HG03354 (cell line): ENCODE measurements around the gene HNRNPA0.
A peak's percentile ranks its signal among the peaks of the same experiment; 100 is the strongest.
"Not testable (repeated sequence)": the region's sequence is repeated elsewhere in the genome, so short reads cannot be mapped to it uniquely, and the experiment has no call there.

Source experiments
- ATAC-seq: cut with Tn5 transposase; IDR thresholded peaks from one replicate; pipeline ENCODE4 v1.9.1; 2021; ENCODE audit warnings: mild to moderate bottlenecking; ENCODE audit not compliant: unreplicated experiment, poor library complexity, severe bottlenecking

HNRNPA0 gene

GRCh38 chr5:137754188-137754960 lies at the start of gene HNRNPA0:
TSS of gene HNRNPA0 (minus strand) at chr5:137754363. CDS start at chr5:137754066, 297 bp downstream.
- peak; percentile 79 for ATAC-seq

DNA sequence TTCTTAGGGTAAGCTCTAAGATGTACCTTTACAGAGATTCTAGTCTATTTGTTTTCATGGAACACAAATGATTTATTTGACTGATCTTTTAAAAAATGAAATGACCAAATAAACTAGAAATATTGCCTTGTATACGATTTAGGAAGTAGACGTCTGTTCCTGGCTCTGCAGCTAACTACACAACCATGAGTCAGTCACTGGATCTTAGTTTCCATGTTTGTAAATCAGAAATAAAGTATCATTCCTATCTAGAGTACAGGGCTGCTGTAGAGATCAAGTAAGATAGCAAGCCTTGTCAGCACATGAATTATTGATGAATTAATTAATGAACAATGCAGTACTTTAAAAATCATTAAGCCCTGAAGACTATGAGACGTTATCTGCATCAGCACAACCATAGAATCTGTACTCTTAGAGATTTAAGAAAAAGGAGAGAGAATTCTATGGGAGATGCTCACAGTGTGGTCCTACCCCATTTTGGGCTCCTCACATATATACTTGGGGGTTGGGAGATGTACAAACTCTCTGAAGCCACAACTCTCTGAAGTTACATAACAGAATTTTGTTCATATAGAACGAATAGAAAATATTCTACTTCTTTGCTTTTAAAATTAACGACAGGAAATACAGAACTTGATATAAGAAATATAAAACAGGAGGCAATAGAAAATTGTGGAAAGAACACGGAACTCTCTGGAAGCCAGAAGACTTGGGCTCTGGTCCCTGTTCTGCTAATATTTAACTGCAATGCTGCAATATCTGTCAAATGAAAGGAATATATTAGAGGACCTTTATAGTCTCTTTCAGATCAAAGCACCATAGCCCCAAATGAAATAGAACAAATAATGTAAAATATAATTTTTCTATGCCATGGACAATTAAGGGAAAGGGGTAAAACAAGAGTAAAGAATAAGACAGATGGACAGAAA lies 48.4 kb upstream of the HNRNPA0 start:
- ATAC-seq = no peak

- ATAC-seq = no peak
Observed at GRCh38 chr5:137800700-137801411, 46.7 kb upstream of the HNRNPA0 start.

- no peak for ATAC-seq
Observed at GRCh38 chr5:137796279-137796678, 42.1 kb upstream of the HNRNPA0 start.

DNA sequence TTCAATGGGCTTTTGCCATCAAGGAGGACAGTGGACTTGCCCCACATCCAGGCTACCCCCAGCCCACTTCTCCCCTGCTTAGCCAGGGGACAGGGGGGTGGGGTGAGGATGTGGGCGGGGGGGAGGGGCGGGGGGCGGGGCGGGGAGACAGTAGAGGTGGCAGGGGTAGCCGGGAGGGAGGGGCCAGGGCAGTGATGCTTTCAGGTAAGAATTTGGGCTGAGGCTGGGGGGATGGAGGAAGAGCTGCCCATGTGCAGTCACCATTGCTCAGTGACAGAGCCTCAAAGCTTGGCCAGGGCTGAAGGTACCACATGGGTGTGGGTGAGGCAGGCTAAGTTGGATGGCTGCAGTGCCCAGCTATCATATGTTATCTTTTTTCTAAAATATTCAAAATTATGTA lies 40.7 kb upstream of the HNRNPA0 start:
- ATAC-seq = no peak

DNA sequence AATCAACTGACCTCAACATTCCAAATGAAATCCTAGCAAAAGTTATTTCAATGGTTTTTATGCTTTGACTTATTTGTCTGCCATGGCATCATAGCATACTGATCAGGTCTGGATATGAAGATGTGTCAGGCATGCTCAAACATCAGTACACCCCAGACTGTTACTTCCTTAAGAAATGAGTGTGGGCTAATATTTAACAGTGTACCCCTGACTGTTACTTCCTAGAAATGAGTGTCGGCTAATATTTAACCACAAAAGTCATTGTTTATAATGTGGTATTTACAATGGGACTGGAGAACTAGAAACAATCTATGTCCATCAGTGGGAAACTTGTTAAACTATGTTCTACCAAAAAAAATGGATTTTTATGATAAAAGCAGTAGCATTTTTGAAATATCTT lies 38.1 kb upstream of the HNRNPA0 start:
- peak; percentile 72 for ATAC-seq

- ATAC-seq = peak; percentile 35
Observed at GRCh38 chr5:137791799-137792198, 37.6 kb upstream of the HNRNPA0 start.

GRCh38 chr5:137791387-137791786 lies 37.2 kb upstream of the HNRNPA0 start:
- no peak for ATAC-seq

GRCh38 chr5:137788560-137788959 lies 34.4 kb upstream of the HNRNPA0 start:
- not testable (repeated sequence) for ATAC-seq

DNA sequence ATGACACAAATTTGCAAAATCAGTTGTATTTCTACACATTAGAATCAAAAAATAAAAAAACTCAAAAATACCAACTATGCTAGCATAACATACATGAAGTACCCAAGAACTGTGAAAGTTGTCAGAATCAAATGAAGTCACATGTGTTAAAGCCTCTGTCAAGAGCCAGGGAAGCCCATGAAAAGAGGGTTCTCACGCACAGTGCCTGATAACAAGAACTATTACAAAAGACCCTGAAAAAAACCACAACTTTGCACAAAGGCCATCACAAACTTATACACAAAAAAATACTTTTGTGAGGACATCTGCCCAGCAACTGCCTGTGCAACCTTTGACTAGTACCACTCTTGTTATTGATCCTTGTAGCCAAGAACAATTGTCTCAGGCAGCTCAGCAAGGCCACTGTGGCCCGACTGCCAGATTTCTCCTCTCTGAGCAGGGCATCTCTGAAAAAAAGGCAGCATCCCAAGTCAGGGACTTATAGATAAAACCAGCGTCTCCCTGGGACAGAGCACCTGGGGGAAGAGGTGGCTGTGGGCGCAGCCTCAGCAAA lies 28.9 kb upstream of the HNRNPA0 start:
- no peak for ATAC-seq

DNA sequence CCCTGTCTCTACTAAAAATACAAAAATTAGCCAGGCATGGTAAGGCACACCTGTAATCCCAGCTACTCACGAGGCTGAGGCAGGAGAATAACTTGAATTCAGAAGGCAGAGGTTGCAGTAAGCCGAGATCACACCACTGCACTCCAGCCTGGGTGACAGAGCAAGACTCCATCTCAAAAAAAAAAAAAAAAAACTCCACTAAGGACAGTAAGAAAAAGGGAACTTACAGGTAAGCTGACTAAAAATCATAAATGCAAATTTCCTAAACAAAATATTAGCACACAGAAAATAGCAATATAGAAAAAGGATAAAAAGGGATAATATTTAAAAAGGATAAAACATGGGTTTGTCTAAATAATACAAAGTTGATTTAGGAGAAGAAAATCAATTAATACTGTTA lies 27.9 kb upstream of the HNRNPA0 start:
- ATAC-seq = no peak

GRCh38 chr5:137778772-137779564 lies 24.8 kb upstream of the HNRNPA0 start:
- no peak for ATAC-seq

GRCh38 chr5:137767937-137768336 lies 13.8 kb upstream of the HNRNPA0 start:
- ATAC-seq = not testable (repeated sequence)

DNA sequence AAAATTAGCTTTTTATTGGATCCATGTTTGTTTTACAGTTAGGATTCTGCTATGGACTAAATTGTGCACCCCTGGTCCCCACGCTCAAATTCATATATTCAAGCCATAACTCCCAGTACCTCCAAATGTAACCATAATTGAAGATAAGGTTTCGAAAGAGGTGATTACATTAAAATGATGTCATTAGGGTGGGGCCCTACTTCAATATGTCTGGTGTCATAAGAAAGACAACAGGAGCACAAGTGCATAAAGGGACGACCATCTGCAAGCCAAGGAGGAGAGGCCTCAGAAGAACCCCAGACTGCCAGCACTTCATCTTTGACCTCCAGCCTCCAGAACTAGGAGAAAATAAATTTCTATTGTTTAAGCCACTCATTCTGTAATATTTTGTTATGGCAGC lies 7.4 kb upstream of the HNRNPA0 start:
- ATAC-seq = no peak

DNA sequence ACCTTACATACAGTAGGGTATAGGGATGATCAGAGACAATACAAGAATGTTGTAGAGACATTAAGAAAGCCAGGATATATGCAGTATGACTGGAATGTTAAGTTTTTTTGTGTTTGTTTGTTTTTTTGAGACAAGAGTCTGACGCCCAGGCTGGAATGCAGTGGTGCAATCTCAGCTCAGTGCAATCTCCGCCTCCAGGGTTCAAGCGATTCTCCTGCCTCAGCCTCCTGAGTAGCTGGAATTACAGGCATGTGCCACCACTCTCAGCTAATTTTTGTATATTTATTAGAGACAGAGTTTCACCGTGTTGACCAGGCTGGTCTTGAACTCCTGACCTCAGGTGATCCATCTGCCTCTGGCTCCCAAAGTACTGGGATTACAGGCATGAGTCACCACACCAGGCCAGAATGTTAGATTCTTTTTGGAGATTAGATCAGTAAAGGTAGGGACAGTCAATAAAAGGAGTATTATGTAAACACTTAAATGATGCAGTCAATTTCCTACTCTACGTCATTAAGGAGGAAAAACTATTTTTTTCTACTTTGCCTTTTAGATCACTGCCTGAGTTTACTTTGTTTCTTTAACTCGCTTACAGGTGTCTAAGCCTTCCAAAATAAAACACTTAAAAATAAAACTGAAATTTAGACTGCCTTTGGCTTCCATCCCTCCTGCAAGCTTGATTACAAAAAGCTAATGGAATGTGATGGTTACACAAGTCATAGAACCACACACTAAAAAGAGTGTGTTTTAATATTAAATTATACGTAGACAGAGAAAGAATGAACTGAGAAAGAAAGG lies 6.8 kb upstream of the HNRNPA0 start:
- no peak for ATAC-seq

DNA sequence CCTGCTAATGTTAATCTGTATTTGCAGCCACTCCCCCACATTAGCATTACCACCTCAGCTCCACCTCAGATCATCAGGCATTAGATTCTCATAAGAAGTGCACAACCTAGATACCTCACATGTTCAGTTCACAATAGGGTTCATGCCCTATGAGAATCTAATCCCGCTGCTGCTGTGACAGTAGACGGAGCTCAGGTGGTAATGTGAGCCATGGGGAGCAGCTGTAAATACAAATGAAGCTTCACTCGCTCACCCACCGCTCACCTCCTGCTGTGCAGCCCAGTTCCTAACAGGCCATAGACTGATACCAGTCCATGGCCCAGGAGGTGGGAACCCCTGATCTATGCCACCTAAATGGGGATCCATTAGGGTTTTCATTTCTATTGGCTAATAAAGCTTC lies 6.1 kb upstream of the HNRNPA0 start:
- ATAC-seq = no peak

GRCh38 chr5:137758715-137759306 lies 4.6 kb upstream of the HNRNPA0 start:
- ATAC-seq = peak; percentile 35

- ATAC-seq = no peak
Observed at GRCh38 chr5:137758121-137758520, 4.0 kb upstream of the HNRNPA0 start.
